SK-N-SH (cell line): Measurements from ENCODE around the gene EXOC4. TPM values are rescaled to one million over a fixed set of nuclear protein-coding genes. Genes with fewer than 3 reads are reported as not detected.

Experiments
- CTCF ChIA-PET: fragments of 300-600, 350-600 bp; formaldehyde crosslinking; extraction: SDS; loops from one replicate; lab custom pipeline; 2021; lab: Yijun Ruan, JAX
- POLR2A ChIA-PET: fragments of 350-600 bp; sonication (Branson Sonifier 250); formaldehyde crosslinking; extraction: SDS; loops from one replicate; lab custom pipeline; 2020; ENCODE audit warnings: antibody characterized with exemption, inconsistent platforms; lab: Yijun Ruan, JAX
- DNase-seq: peaks from one replicate; pipeline ENCODE4 v3.0.0; 2012
- H2AFZ ChIP-seq: fragments of 200-600 bp; sonication (generic); 2 replicates; pipeline ENCODE4 v1.8.1; 2016; ENCODE audit warnings: antibody characterized with exemption, mild to moderate bottlenecking, low read depth
- H3F3A ChIP-seq: fragments of 200-600 bp; sonication (generic); replicated peaks from 2 replicates; pipeline ENCODE3; 2016; ENCODE audit warnings: antibody characterized with exemption, mild to moderate bottlenecking; ENCODE audit not compliant: insufficient read depth
- H3K27ac ChIP-seq, 2 experiments: fragments of 200-500 bp in 1 of 2; fragments of 200-600 bp in 1 of 2; sonication (Bioruptor generic) in 1 of 2; sonication (generic), shearing (Covaris generic) in 1 of 2; 2 replicates each; pipeline versions ENCODE4 v1.5.1 to v1.6.1; 2014 to 2016; ENCODE audit warnings: low read depth in 2 of 2, inconsistent platforms in 1 of 2, low read length in 1 of 2, mild to moderate bottlenecking in 1 of 2, mixed read lengths in 1 of 2
- H3K27me3 ChIP-seq: fragments of 200-600 bp; sonication (generic), shearing (Covaris generic); 2 replicates; pipeline ENCODE4 v1.6.1; 2016; ENCODE audit warnings: mixed run types; ENCODE audit not compliant: insufficient read depth
- H3K36me3 ChIP-seq, 2 experiments: fragments of 200-500 bp in 1 of 2; fragments of 200-600 bp in 1 of 2; sonication (Bioruptor generic) in 1 of 2; sonication (generic) in 1 of 2; replicated peaks in 1 of 2; 2 replicates each; pipeline versions ENCODE3 to v1.5.1; 2014 to 2016; ENCODE audit warnings: low read length in 1 of 2, mild to moderate bottlenecking in 1 of 2; ENCODE audit not compliant: insufficient read depth in 2 of 2, control insufficient read depth in 1 of 2
- H3K4me1 ChIP-seq, 2 experiments: fragments of 200-500 bp in 1 of 2; fragments of 200-600 bp in 1 of 2; sonication (Bioruptor generic) in 1 of 2; sonication (generic), shearing (Covaris generic) in 1 of 2; 2 replicates each; pipeline versions ENCODE4 v1.5.1 to v1.6.1; 2014 to 2016; ENCODE audit warnings: low read depth in 1 of 2, low read length in 1 of 2, mixed run types in 1 of 2; ENCODE audit not compliant: insufficient read depth in 2 of 2, control insufficient read depth in 1 of 2
- H3K4me2 ChIP-seq: fragments of 200-600 bp; sonication (generic), shearing (Covaris generic); 2 replicates; pipeline ENCODE4 v1.6.1; 2017; ENCODE audit warnings: mixed run types
- H3K4me3 ChIP-seq, 2 experiments: fragments of 200-500 bp in 1 of 2; fragments of 200-600 bp in 1 of 2; sonication (Bioruptor generic) in 1 of 2; sonication (generic), shearing (Covaris generic) in 1 of 2; 2 replicates each; pipeline versions ENCODE4 v1.5.1 to v1.8.1; 2014 to 2016; ENCODE audit warnings: low read depth in 2 of 2, inconsistent platforms in 1 of 2, low read length in 1 of 2, mild to moderate bottlenecking in 1 of 2, mixed read lengths in 1 of 2, moderate library complexity in 1 of 2
- H3K79me2 ChIP-seq: fragments of 200-600 bp; sonication (generic); 2 replicates; pipeline ENCODE4 v1.8.1; 2017; ENCODE audit warnings: mild to moderate bottlenecking; ENCODE audit not compliant: insufficient read depth
- H3K9ac ChIP-seq: fragments of 200-600 bp; sonication (generic); 2 replicates; pipeline ENCODE4 v1.6.1; 2017; ENCODE audit warnings: mixed run types
- H3K9me2 ChIP-seq: fragments of 200-600 bp; sonication (generic); 2 replicates; pipeline ENCODE4 v1.6.1; 2017; ENCODE audit warnings: mixed run types
- H3K9me3 ChIP-seq: fragments of 200-600 bp; sonication (generic); 2 replicates; pipeline ENCODE4 v1.6.1; 2017; ENCODE audit warnings: mixed run types, mild to moderate bottlenecking, moderate library complexity
- H4K20me1 ChIP-seq: fragments of 200-600 bp; sonication (generic); 2 replicates; pipeline ENCODE4 v1.6.1; 2017; ENCODE audit warnings: mild to moderate bottlenecking, mixed run types; ENCODE audit not compliant: insufficient read depth
- CTCF ChIP-seq: fragments of 200-600 bp; sonication (generic); IDR thresholded peaks from 2 replicates; pipeline ENCODE4 v1.6.1; 2017; ENCODE audit warnings: antibody characterized with exemption, mild to moderate bottlenecking, moderate library complexity
- EP300 ChIP-seq, 2 experiments: IDR thresholded peaks; 2 replicates each; pipeline versions ENCODE4 v1.4.0 to v1.6.1; 2012; ENCODE audit warnings: borderline replicate concordance in 1 of 2, low read depth in 1 of 2, low read length in 1 of 2
- EZH2phosphoT487 ChIP-seq: fragments of 200-600 bp; sonication (generic); IDR thresholded peaks from 2 replicates; pipeline ENCODE4 v1.6.1; 2017; ENCODE audit warnings: low read depth, mixed run types, mild to moderate bottlenecking, antibody characterized with exemption, moderate library complexity, borderline replicate concordance
- FOXJ3 ChIP-seq: sonication (generic); formaldehyde crosslinking; IDR thresholded peaks from 2 replicates; pipeline ENCODE4 v1.5.1; 2020; ENCODE audit warnings: mild to moderate bottlenecking, missing genetic modification reagents
- GABPA ChIP-seq: IDR thresholded peaks from 2 replicates; pipeline ENCODE4 v1.4.0; 2012; ENCODE audit warnings: low read depth, mild to moderate bottlenecking
- MXI1 ChIP-seq: IDR thresholded peaks from 2 replicates; pipeline ENCODE4 v1.6.1; 2012; ENCODE audit warnings: mild to moderate bottlenecking, low read depth, low read length, improper control_type of control experiment
- NRF1 ChIP-seq: IDR thresholded peaks from 2 replicates; pipeline ENCODE4 v1.6.1; 2012; ENCODE audit warnings: low read depth, mild to moderate bottlenecking, low read length
- POLR2AphosphoS5 ChIP-seq: IDR thresholded peaks from 2 replicates; pipeline ENCODE4 v1.6.1; 2012; ENCODE audit warnings: low read depth, low read length
- RAD21 ChIP-seq: IDR thresholded peaks from 2 replicates; pipeline ENCODE4 v1.6.1; 2012; ENCODE audit warnings: mild to moderate bottlenecking, low read length
- RCOR1 ChIP-seq: fragments of 150-350 bp; IDR thresholded peaks from 2 replicates; pipeline ENCODE4 v1.6.1; 2017; ENCODE audit warnings: antibody characterized with exemption, low read length
- REST ChIP-seq: IDR thresholded peaks from 2 replicates; pipeline ENCODE4 v1.6.1; 2012; ENCODE audit warnings: mild to moderate bottlenecking, low read depth, low read length, moderate library complexity
- RXRA ChIP-seq: IDR thresholded peaks from 2 replicates; pipeline ENCODE4 v1.4.0; 2012; ENCODE audit warnings: low read depth, mild to moderate bottlenecking, borderline replicate concordance
- SIN3A ChIP-seq: IDR thresholded peaks from 2 replicates; pipeline ENCODE4 v1.6.1; 2012; ENCODE audit warnings: low read depth, mild to moderate bottlenecking, low read length, moderate library complexity, borderline replicate concordance
- TCF12 ChIP-seq: IDR thresholded peaks from 2 replicates; pipeline ENCODE4 v1.4.0; 2012
- YY1 ChIP-seq: IDR thresholded peaks from 2 replicates; pipeline ENCODE4 v1.4.0; 2012; ENCODE audit warnings: low read depth, mild to moderate bottlenecking
- ZBTB33 ChIP-seq: IDR thresholded peaks from 2 replicates; pipeline ENCODE4 v1.4.0; 2012; ENCODE audit warnings: low read depth, borderline replicate concordance
- WGBS: methylation state at CpG from one replicate; pipeline ENCODE4 v1.1.6; 2017; ENCODE audit warnings: low lambda C conversion rate; 5-methylcytosine and 5-hydroxymethylcytosine counted together
- polyA plus RNA-seq, 3 experiments: library from polyadenylated mRNA; depleted of rRNA; stranded (reverse); fragments of >200 nt; gene quantifications; 2 replicates each; pipeline ENCODE4 v1.2.3, GENCODE V29; 2012

EXOC4 gene
- polyA plus RNA-seq, 1 of the 3 experiments (the other 2 are of a cell fraction): 37.3 TPM

GRCh38 chr7:133936074-133936473, 683.2 kb downstream of the EXOC4 start:
- H3K4me1 ChIP-seq: peaks cover 9 to 34% of the 10 kb centered on the region in 2 experiments; a peak in 2 of 4 replicates
- DNase-seq: no peak
- H3K27ac ChIP-seq: peak overlapping the region in 1 of 2 experiments; percentile 82; a peak in 2 of 4 replicates
- POLR2A ChIA-PET: no interaction called here
- no peaks in the 10 kb centered on the region for H3K9me2 ChIP-seq
- H3K4me2 ChIP-seq: no peak overlapping the region
- TF ChIP-seq TCF12: no peak
- CTCF ChIA-PET: interaction anchor here (1.2 to 2.8 kb wide), 3 partner anchors 10 to 26 kb away, joined by 3 to 9 read pairs (median 3); no protein-coding TSS in a partner anchor
- H3F3A ChIP-seq: no peaks in the 10 kb centered on the region
- H2AFZ ChIP-seq: no peak overlapping the region
- no peaks in the 10 kb centered on the region for H3K79me2 ChIP-seq
- H3K4me3 ChIP-seq: no peak overlapping the region
- H3K27me3 ChIP-seq: no peaks in the 10 kb centered on the region
- H4K20me1 ChIP-seq: no peaks in the 10 kb centered on the region
- no peaks in the 10 kb centered on the region for H3K9me3 ChIP-seq
- peaks cover 0 to 27% of the 10 kb centered on the region in 2 experiments for H3K36me3 ChIP-seq
- WGBS: 91% methylated on average over 7 of the region's 7 CpGs
- H3K9ac ChIP-seq: no peak overlapping the region

GRCh38 chr7:133937786-133938185, 684.9 kb downstream of the EXOC4 start:
- H3K4me3 ChIP-seq: no peak overlapping the region
- H3K9me2 ChIP-seq: no peaks in the 10 kb centered on the region
- H4K20me1 ChIP-seq: no peaks in the 10 kb centered on the region
- no peaks in the 10 kb centered on the region for H3K79me2 ChIP-seq
- H3K4me1 ChIP-seq: peaks cover 9 to 24% of the 10 kb centered on the region in 2 experiments; a peak in 2 of 4 replicates
- no peak for DNase-seq
- CTCF ChIA-PET: interaction anchor here (0.8 to 2.8 kb wide), 6 partner anchors 9 to 1357 kb away, joined by 3 to 9 read pairs (median 3); no protein-coding TSS in a partner anchor
- H3K9me3 ChIP-seq: no peaks in the 10 kb centered on the region
- H2AFZ ChIP-seq: no peak overlapping the region
- H3K9ac ChIP-seq: no peak overlapping the region
- 96% methylated on average over 6 of the region's 6 CpGs for WGBS
- peaks cover 0 to 27% of the 10 kb centered on the region in 2 experiments for H3K36me3 ChIP-seq
- H3K4me2 ChIP-seq: no peak overlapping the region
- TF ChIP-seq NRF1: no peak
- TF ChIP-seq POLR2AphosphoS5: no peak
- no peak for TF ChIP-seq YY1
- no peak for TF ChIP-seq GABPA
- no peak for TF ChIP-seq TCF12
- TF ChIP-seq CTCF: no peak
- TF ChIP-seq REST: no peak
- TF ChIP-seq MXI1: no peak
- TF ChIP-seq RXRA: no peak
- TF ChIP-seq FOXJ3 (CRISPR knock-in tag): no peak
- TF ChIP-seq EP300 (IDR thresholded peaks at IDR 0.05; ENCODE audit: borderline replicate concordance in 1 of 2, low read depth in 1 of 2, low read length in 1 of 2): no peak
- TF ChIP-seq ZBTB33: no peak
- no peak for TF ChIP-seq SIN3A
- TF ChIP-seq RAD21: no peak
- TF ChIP-seq RCOR1: no peak
- no peak for TF ChIP-seq EZH2phosphoT487
- TF ChIP-seq, all 33 proteins: peak for 0
- POLR2A ChIA-PET: no interaction called here
- no peaks in the 10 kb centered on the region for H3K27me3 ChIP-seq
- no peaks in the 10 kb centered on the region for H3F3A ChIP-seq
- H3K27ac ChIP-seq: no peak overlapping the region
